HEK293 (cell line): ENCODE measurements around the gene KCNMA1.

Experiments used
- ZFP69B ChIP-seq: fragments of 450-650 bp; formaldehyde crosslinking; IDR thresholded peaks from 2 replicates; pipeline ENCODE4 v1.5.1; 2016; ENCODE audit warnings: missing biosample characterization, missing genetic modification characterization
- ZNF16 ChIP-seq: fragments of 450-650 bp; formaldehyde crosslinking; IDR thresholded peaks from 2 replicates; pipeline ENCODE4 v1.5.1; 2016; ENCODE audit warnings: low read depth, missing biosample characterization, missing genetic modification characterization
- ZNF555 ChIP-seq: fragments of 450-650 bp; formaldehyde crosslinking; conservative IDR thresholded peaks from 2 replicates; pipeline ENCODE4 v1.5.1; 2017; ENCODE audit warnings: missing biosample characterization, mild to moderate bottlenecking, missing genetic modification characterization, inconsistent platforms
- TF ChIP-seq, protein P1 (sequence below): fragments of 450-650 bp; formaldehyde crosslinking; IDR thresholded peaks from 2 replicates; pipeline ENCODE4 v1.5.1; 2016; ENCODE audit warnings: missing biosample characterization, missing genetic modification characterization

DNA sequence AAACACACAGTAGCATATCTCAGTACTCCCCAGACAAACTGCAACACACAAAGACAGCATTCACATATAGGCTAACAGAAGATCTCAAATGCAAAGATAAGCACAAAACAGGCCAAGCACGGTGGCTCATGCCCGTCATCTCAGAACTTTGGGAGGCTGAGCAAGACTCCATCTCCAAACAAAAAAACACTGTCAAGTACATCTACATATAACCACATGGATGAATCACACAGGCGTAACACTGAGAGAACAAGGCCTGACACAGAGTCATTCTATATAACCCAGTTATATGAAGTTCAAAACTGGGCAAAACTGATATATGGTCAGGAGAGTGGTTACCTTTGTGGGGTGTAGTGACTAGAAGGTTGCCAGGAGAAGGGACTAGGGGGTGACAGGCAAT, 506.4 kb downstream of the KCNMA1 start:
- TF ChIP-seq, protein P1, sequence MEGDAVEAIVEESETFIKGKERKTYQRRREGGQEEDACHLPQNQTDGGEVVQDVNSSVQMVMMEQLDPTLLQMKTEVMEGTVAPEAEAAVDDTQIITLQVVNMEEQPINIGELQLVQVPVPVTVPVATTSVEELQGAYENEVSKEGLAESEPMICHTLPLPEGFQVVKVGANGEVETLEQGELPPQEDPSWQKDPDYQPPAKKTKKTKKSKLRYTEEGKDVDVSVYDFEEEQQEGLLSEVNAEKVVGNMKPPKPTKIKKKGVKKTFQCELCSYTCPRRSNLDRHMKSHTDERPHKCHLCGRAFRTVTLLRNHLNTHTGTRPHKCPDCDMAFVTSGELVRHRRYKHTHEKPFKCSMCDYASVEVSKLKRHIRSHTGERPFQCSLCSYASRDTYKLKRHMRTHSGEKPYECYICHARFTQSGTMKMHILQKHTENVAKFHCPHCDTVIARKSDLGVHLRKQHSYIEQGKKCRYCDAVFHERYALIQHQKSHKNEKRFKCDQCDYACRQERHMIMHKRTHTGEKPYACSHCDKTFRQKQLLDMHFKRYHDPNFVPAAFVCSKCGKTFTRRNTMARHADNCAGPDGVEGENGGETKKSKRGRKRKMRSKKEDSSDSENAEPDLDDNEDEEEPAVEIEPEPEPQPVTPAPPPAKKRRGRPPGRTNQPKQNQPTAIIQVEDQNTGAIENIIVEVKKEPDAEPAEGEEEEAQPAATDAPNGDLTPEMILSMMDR (tag by site-specific recombination): no peak
- TF ChIP-seq ZFP69B (tag by site-specific recombination) (no peak), ZNF16 (tag by site-specific recombination) (no peak), ZNF555 (tag by site-specific recombination) (no peak)
